RWPE1 (cell line): ENCODE results near the gene HSD3B7.

Experiments
- CTCF ChIA-PET: fragments of 350-600 bp; sonication (Branson Sonifier 250); formaldehyde crosslinking; extraction: SDS; loops from one replicate; lab custom pipeline; 2021; lab: Yijun Ruan, JAX
- POLR2A ChIA-PET: fragments of 400-600 bp; formaldehyde crosslinking; extraction: SDS; loops from one replicate; lab custom pipeline; 2020; ENCODE audit warnings: antibody characterized with exemption; ENCODE audit not compliant: low non-redundant PET; lab: Yijun Ruan, JAX
- DNase-seq: peaks from one replicate; pipeline ENCODE4 v3.0.0; 2012; ENCODE audit warnings: low spot score
- H3K27ac ChIP-seq: fragments of 450-650 bp; 2 replicates; pipeline ENCODE4 v1.5.1; 2017
- TF ChIP-seq, protein P1 (sequence below): fragments of 450-650 bp; conservative IDR thresholded peaks from 2 replicates; pipeline ENCODE4 v1.5.1; 2017; ENCODE audit warnings: low read depth, mild to moderate bottlenecking

HSD3B7 gene

GRCh38 chr16:30956601-30957455, 28.2 kb upstream of the HSD3B7 start:
- CTCF ChIA-PET, result no interaction called here
- POLR2A ChIA-PET, result no interaction called here
- TF ChIP-seq, protein P1, sequence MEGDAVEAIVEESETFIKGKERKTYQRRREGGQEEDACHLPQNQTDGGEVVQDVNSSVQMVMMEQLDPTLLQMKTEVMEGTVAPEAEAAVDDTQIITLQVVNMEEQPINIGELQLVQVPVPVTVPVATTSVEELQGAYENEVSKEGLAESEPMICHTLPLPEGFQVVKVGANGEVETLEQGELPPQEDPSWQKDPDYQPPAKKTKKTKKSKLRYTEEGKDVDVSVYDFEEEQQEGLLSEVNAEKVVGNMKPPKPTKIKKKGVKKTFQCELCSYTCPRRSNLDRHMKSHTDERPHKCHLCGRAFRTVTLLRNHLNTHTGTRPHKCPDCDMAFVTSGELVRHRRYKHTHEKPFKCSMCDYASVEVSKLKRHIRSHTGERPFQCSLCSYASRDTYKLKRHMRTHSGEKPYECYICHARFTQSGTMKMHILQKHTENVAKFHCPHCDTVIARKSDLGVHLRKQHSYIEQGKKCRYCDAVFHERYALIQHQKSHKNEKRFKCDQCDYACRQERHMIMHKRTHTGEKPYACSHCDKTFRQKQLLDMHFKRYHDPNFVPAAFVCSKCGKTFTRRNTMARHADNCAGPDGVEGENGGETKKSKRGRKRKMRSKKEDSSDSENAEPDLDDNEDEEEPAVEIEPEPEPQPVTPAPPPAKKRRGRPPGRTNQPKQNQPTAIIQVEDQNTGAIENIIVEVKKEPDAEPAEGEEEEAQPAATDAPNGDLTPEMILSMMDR, result no peak
- peak overlapping the region; percentile 99 for H3K27ac ChIP-seq
- peak; percentile 89 for DNase-seq

- H3K27ac ChIP-seq, result peak within 1 kb of the TSS; percentile 99
- TF ChIP-seq, protein P1, result no peak
- ChIA-PET CTCF (no interaction called here), POLR2A (no interaction called here)
- peak; percentile 95 for DNase-seq
Measured at GRCh38 chr16:30957456-30958174, 27.4 kb upstream of the HSD3B7 start, which contains the start of gene SETD1A. Gene SETD1A (plus strand): TSS chr16:30957754. CDS start chr16:30958732, 978 bp downstream.

DNA sequence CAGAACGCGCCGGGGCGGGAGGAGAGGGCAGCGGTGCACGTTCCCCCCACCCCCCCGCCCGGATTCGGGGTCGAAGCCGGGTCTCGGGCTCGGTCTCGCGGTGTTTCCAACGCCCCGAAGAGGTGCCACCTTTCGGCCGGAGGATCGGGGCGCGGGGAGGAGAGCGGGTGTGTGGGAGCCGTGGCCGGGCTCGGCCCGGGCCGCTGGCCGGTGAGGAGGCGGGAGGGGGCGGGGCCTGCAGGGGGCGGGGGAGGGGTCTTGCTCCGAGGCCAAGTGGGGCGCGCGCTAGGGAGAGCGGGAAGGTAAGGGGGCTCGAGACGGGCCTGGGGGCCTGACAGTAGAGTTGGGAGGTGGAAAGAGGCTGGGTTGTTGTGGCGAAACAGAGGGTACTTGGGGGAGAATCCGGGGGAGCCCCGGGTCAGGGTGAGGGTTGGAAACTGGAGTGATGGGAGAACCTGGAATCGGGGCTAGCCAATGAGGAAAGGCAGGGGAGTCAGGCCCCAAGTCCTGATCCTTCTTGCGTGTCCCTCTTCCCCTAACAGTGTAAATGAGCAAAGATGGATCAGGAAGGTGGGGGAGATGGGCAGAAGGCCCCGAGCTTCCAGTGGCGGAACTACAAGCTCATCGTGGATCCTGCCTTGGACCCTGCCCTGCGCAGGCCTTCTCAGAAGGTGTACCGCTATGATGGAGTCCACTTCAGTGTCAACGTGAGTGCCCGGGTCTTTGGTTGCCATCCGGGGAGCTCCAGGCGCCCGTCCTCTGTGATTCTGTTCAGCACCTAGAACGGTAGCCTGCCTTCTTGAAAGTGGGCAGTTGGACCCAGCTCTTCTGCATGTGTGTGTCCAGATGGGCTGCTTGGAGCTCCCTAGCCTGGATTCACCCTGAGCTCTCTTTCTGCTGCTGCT, 26.6 kb upstream of the HSD3B7 start:
- CTCF ChIA-PET, result interaction anchor here (0.5 kb wide), 1 partner anchor 119 kb away, joined by 3 read pairs; no protein-coding TSS in a partner anchor
- POLR2A ChIA-PET, result no interaction called here
- peak; percentile 79 for DNase-seq

DNA sequence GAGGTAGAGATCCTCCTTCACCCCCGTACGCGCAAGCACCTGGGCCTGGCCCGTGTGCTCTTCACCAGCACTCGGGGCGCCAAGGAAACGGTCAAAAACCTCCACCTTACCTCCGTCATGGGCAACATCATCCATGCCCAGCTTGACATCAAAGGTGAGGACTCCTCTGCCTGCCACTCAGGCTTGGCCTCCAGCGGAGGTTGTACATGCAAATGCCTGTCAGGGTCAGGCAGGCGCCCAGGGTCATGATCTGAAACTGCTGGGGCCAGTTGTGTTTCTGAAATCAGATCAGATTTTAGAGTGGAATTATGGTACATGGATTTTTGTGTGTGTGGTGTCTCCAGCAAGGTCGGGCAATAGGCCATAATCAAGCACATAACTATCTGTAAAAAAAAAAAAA, 23.6 kb upstream of the HSD3B7 start:
- TF ChIP-seq, protein P1, result no peak
- no peak for DNase-seq
- H3K27ac ChIP-seq, result no peak overlapping the region
- CTCF ChIA-PET, result interaction anchor here (0.7 kb wide), 1 partner anchor 119 kb away, joined by 6 read pairs; no protein-coding TSS in a partner anchor
- POLR2A ChIA-PET, result no interaction called here

More for the DNA sequence above, 26.6 kb upstream of the HSD3B7 start:
- H3K27ac ChIP-seq, result peak overlapping the region; percentile 99
- TF ChIP-seq, protein P1, result no peak

- no peak overlapping the region for H3K27ac ChIP-seq
- DNase-seq, result no peak
- POLR2A ChIA-PET, result interaction anchor here (0.6 kb wide), 1 partner anchor 161 kb away, joined by 6 read pairs; no protein-coding TSS in a partner anchor
- TF ChIP-seq, protein P1, result no peak
- CTCF ChIA-PET, result interaction anchor here (0.7 to 1.3 kb wide), 2 partner anchors 21 to 402 kb away, joined by 3 to 5 read pairs; partner anchors contain the start of gene HSD3B7
Measured at GRCh38 chr16:30963925-30964511, 21.0 kb upstream of the HSD3B7 start.
